T-helper 17 cell (primary cell): ENCODE measurements around the gene CTNNA2. TPM values are rescaled to one million over a fixed set of nuclear protein-coding genes. Genes with fewer than 3 reads are reported as not detected.

Source experiments
- ATAC-seq: fragments of 150-1000 bp; cut with Tn5 transposase; 2 replicates; pipeline ENCODE4 v1.10.0; 2021; ENCODE audit warnings: mild to moderate bottlenecking, moderate library complexity
- DNase-seq, 3 donors: peaks; one replicate each; pipeline versions ENCODE4 v3.0.0 to v3.0.0-alpha.2; 2020 to 2021
- H3K9me3 ChIP-seq: one replicate; pipeline ENCODE4 v1.7.0; 2013; ENCODE audit warnings: low read length, mild to moderate bottlenecking; ENCODE audit not compliant: control insufficient read depth, poor library complexity, severe bottlenecking
- H3K27ac Mint-ChIP-seq: one replicate; pipeline ENCODE4 v1.8.0; 2022; ENCODE audit warnings: mild to moderate bottlenecking, moderate library complexity, mixed read lengths
- H3K27me3 Mint-ChIP-seq: one replicate; pipeline ENCODE4 v1.8.0; 2022; ENCODE audit warnings: mixed read lengths
- H3K36me3 Mint-ChIP-seq: one replicate; pipeline ENCODE4 v1.8.0; 2022; ENCODE audit warnings: low read depth, mixed read lengths
- H3K4me1 Mint-ChIP-seq: one replicate; pipeline ENCODE4 v1.8.0; 2022; ENCODE audit warnings: mild to moderate bottlenecking, mixed read lengths
- H3K4me3 Mint-ChIP-seq: one replicate; pipeline ENCODE4 v1.8.0; 2022; ENCODE audit warnings: mild to moderate bottlenecking, moderate library complexity, mixed read lengths
- total RNA-seq, 4 donors: library from RNA in 2 of 4; stranded (reverse) in 2 of 4; gene quantifications; one replicate each; pipeline ENCODE4 v1.2.3 and lab custom pipeline; 2022 to 2026

The CTNNA2 gene
- total RNA-seq, 2 donors from 2014 or later = not detected

- H3K9me3 ChIP-seq = no peaks in the 10 kb centered on the region
- no peak for DNase-seq
- no peak for ATAC-seq
- H3K4me1 Mint-ChIP-seq = no peaks in the 10 kb centered on the region
- H3K27ac Mint-ChIP-seq = no peak overlapping the region
- H3K36me3 Mint-ChIP-seq = no peaks in the 10 kb centered on the region
- H3K27me3 Mint-ChIP-seq = no peaks in the 10 kb centered on the region
- no peak overlapping the region for H3K4me3 Mint-ChIP-seq
Measured at GRCh38 chr2:79872656-79873055, 359.8 kb downstream of the CTNNA2 start.

- no peaks in the 10 kb centered on the region for H3K27me3 Mint-ChIP-seq
- H3K4me3 Mint-ChIP-seq = no peak overlapping the region
- no peaks in the 10 kb centered on the region for H3K36me3 Mint-ChIP-seq
- H3K9me3 ChIP-seq = no peaks in the 10 kb centered on the region
- no peak for DNase-seq
- no peaks in the 10 kb centered on the region for H3K4me1 Mint-ChIP-seq
- ATAC-seq = no peak
- H3K27ac Mint-ChIP-seq = no peak overlapping the region
Measured at GRCh38 chr2:79874015-79874414, 361.2 kb downstream of the CTNNA2 start.

DNA sequence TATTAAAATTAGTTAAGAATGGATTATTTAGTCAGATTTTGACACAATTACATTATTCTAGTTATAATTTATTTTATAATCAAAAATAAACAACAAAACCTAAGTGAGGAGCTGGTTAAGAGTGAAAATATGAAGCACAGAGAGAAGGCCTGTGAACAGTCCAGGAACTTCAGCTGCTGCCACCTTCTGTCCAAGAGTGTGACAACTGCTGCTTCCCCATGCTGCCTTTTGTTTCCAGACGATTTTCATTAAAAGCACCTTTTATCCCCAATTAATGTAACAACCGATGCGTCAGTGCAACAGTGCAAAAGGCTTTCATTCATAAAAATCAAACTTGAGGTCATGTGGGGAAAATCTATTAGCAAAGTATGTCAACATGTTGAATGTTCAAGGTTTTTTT, 363.6 kb downstream of the CTNNA2 start:
- H3K27me3 Mint-ChIP-seq = no peaks in the 10 kb centered on the region
- DNase-seq = no peak
- no peak overlapping the region for H3K27ac Mint-ChIP-seq
- H3K36me3 Mint-ChIP-seq = no peaks in the 10 kb centered on the region
- no peaks in the 10 kb centered on the region for H3K9me3 ChIP-seq
- H3K4me1 Mint-ChIP-seq = no peaks in the 10 kb centered on the region
- no peak for ATAC-seq
- H3K4me3 Mint-ChIP-seq = no peak overlapping the region

- ATAC-seq (no peak), DNase-seq (no peak)
Measured at GRCh38 chr2:79882548-79882947, 369.7 kb downstream of the CTNNA2 start.

GRCh38 chr2:79887747-79888374, 375.0 kb downstream of the CTNNA2 start:
- H3K4me1 Mint-ChIP-seq = no peaks in the 10 kb centered on the region
- no peak overlapping the region for H3K27ac Mint-ChIP-seq
- H3K27me3 Mint-ChIP-seq = peaks cover 5% of the 10 kb centered on the region
- no peaks in the 10 kb centered on the region for H3K9me3 ChIP-seq
- H3K36me3 Mint-ChIP-seq = no peaks in the 10 kb centered on the region
- no peak overlapping the region for H3K4me3 Mint-ChIP-seq
- DNase-seq (no peak), ATAC-seq (no peak)

More at GRCh38 chr2:79882548-79882947, 369.7 kb downstream of the CTNNA2 start:
- H3K9me3 ChIP-seq = no peaks in the 10 kb centered on the region
- no peaks in the 10 kb centered on the region for H3K27me3 Mint-ChIP-seq
- no peak overlapping the region for H3K4me3 Mint-ChIP-seq
- no peak overlapping the region for H3K27ac Mint-ChIP-seq
- H3K36me3 Mint-ChIP-seq = no peaks in the 10 kb centered on the region
- no peaks in the 10 kb centered on the region for H3K4me1 Mint-ChIP-seq

DNA sequence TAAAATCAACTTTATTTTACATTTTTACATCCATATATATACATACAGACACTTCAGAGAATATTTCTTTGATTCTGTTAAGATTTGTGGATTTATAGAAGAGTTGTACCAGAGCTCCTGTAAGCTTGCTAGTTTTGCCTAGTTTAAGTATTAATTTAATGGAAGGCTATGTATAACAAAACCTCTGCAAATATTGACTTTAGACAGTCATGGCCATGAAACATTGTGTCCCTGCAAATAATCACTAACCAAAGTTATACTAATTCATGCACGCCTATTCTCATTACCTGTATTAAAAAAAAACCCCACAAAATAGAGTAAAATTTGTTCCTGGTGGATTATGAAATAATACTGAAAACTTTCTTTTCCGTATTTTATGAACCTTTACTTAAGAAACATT, 379.3 kb downstream of the CTNNA2 start:
- no peak overlapping the region for H3K27ac Mint-ChIP-seq

DNA sequence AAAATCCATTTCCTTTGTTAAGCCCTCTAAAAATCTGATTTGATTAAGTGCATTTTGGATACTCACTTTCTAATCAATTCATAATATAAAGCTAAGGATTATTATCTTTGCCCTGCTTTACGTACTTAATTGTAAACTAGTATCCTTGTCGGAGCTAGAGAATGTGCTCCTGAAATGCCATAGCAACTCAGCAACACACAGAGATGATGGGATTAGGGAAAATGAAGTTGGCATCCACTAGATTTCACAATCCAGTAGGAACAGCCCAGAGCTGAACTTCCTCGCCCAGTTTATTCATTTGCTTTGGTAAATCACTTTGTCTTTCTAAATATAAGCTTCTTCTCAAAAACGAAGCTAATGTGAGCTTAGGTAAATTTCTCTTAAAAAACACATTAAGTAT, 386.3 kb downstream of the CTNNA2 start:
- no peak overlapping the region for H3K4me3 Mint-ChIP-seq
- H3K36me3 Mint-ChIP-seq = no peaks in the 10 kb centered on the region
- DNase-seq (no peak), ATAC-seq (no peak)
- H3K27ac Mint-ChIP-seq = no peak overlapping the region
- H3K27me3 Mint-ChIP-seq = no peaks in the 10 kb centered on the region
- no peaks in the 10 kb centered on the region for H3K4me1 Mint-ChIP-seq
- H3K9me3 ChIP-seq = no peaks in the 10 kb centered on the region

More for the DNA sequence above, 379.3 kb downstream of the CTNNA2 start:
- ATAC-seq = no peak
- Mint-ChIP-seq H3K4me1 (no peaks in the 10 kb centered on the region), H3K36me3 (no peaks in the 10 kb centered on the region), H3K27me3 (peaks cover 5% of the 10 kb centered on the region), H3K4me3 (no peak overlapping the region)
- H3K9me3 ChIP-seq = no peaks in the 10 kb centered on the region
- DNase-seq = no peak

DNA sequence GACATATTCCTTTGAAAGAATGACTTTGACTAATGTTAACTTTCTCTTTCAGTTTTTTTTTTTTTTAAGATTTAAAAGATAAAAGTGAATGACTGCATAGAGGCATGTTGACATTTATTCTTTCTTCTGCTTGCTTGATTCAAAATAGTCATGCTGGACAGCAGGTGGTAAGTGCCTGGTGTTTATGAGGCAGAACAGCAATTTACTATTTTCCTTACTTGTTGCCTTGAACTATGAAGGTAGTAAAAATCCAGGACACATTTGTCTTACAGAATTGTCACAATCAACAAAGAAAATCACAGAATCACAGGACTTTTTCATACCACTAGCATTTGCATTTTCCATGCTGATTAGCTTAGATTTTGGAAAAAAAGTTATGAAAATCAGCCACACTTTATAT, 388.3 kb downstream of the CTNNA2 start:
- H3K27ac Mint-ChIP-seq = no peak overlapping the region
- H3K4me1 Mint-ChIP-seq = no peaks in the 10 kb centered on the region
- H3K36me3 Mint-ChIP-seq = no peaks in the 10 kb centered on the region
- H3K27me3 Mint-ChIP-seq = no peaks in the 10 kb centered on the region
- DNase-seq (no peak), ATAC-seq (no peak)
- H3K4me3 Mint-ChIP-seq = no peak overlapping the region
- H3K9me3 ChIP-seq = no peaks in the 10 kb centered on the region

DNA sequence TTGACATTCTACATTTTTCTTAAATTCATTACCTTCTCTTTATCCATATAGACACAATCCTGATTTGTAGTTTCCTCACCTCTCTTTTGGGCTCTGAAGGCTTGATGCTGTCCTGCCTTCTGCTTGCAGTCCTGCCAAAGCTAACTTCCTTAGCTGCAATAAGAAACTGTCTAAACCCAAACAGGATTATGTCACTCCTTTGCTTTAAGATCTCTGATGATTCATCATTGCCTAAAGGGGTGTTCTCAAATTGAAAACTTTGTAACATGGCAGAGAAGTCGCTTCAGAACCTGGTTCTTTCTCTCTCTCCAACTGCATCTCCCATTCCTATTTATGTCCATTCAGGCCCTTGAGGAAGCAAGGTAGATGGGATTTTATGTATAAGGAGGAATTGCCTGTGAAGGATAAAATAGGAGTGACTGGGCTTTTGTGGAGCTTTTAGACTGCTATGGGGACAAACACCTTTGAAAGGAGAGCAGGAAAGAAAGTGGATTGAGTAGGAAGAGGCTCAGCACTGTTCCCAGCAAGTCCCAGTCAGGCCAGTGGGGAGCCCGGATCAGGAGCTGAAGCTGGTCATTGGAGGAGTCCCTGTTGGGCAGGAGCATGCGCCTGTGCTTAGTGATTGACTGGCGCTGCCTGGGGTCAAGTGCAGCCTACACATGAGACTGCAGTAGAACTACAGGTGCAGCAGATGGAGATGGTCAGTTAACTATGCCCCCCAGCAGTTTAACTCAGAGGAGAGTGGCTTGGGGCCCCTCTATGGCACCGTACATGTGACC, 390.6 kb downstream of the CTNNA2 start:
- DNase-seq (no peak), ATAC-seq (no peak)
- H3K9me3 ChIP-seq = no peaks in the 10 kb centered on the region
- Mint-ChIP-seq H3K4me3 (no peak overlapping the region), H3K27ac (no peak overlapping the region), H3K36me3 (no peaks in the 10 kb centered on the region), H3K27me3 (no peaks in the 10 kb centered on the region), H3K4me1 (no peaks in the 10 kb centered on the region)

DNA sequence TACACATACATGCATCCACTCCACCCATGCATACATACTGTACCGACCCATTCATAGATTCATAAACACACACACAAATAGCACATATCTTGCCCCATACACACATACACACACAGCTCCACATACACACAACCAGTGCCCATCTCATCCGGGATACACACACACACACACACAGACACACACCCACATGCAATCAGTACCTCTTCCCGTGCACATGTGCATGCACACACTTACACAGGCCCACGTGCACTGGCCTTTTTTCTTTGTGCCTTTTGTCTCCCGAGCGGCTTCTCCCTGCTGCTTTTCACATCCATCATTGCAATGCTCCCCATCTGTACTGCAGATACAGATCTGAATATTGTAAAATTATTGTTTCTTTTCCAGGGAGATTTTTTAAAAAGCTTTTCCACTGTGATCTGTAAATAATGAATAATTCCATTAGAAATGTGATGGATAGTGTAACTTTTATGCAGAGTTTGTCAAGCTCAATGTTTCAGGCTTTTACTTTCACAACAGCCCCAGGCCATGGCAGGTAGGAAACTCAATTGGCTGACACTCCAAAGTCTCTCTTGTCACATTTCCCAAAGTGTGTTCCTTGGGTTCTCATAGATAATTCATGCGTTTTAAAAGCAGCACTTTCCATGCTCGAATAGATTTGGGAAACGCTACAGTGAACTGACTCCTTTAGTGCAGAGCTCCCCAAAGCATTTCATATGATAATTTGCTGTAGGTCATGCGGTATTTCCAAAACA, 393.5 kb downstream of the CTNNA2 start:
- H3K4me3 Mint-ChIP-seq = no peak overlapping the region
- no peak overlapping the region for H3K27ac Mint-ChIP-seq
- no peaks in the 10 kb centered on the region for H3K9me3 ChIP-seq
- no peaks in the 10 kb centered on the region for H3K36me3 Mint-ChIP-seq
- no peak for DNase-seq
- no peaks in the 10 kb centered on the region for H3K4me1 Mint-ChIP-seq
- H3K27me3 Mint-ChIP-seq = peaks cover 4% of the 10 kb centered on the region
- no peak for ATAC-seq

- Mint-ChIP-seq H3K4me3 (no peak overlapping the region), H3K27ac (no peak overlapping the region), H3K27me3 (peaks cover 4% of the 10 kb centered on the region), H3K4me1 (no peaks in the 10 kb centered on the region), H3K36me3 (no peaks in the 10 kb centered on the region)
- no peaks in the 10 kb centered on the region for H3K9me3 ChIP-seq
- DNase-seq = no peak
- no peak for ATAC-seq
Measured at GRCh38 chr2:79909521-79909920, 396.7 kb downstream of the CTNNA2 start.

- Mint-ChIP-seq H3K36me3 (no peaks in the 10 kb centered on the region), H3K27me3 (peaks cover 4% of the 10 kb centered on the region)
Measured at GRCh38 chr2:79910643-79911042, 397.8 kb downstream of the CTNNA2 start.

DNA sequence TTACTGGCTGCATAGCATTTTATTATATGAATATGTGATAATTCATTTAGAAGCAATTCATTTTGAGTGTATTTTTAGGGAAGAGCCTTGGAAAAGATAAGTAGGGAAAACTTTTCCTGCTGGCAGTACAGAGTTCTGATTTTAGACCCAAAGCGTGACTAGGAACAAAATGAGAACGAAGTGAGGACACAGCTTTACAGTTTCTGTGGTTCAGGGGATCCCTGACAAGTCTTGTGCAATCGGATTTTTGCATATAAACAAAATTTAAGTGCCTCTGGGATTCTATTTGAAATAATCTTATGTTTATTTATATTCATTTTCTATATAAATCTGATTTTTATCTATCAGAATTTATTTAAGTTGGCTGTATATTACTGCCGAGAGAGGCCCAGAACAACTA, 402.6 kb downstream of the CTNNA2 start:
- Mint-ChIP-seq H3K27me3 (no peaks in the 10 kb centered on the region), H3K36me3 (no peaks in the 10 kb centered on the region)

More at GRCh38 chr2:79910643-79911042, 397.8 kb downstream of the CTNNA2 start:
- no peak for DNase-seq
- no peak overlapping the region for H3K27ac Mint-ChIP-seq
- no peaks in the 10 kb centered on the region for H3K9me3 ChIP-seq
- no peaks in the 10 kb centered on the region for H3K4me1 Mint-ChIP-seq
- no peak for ATAC-seq
- H3K4me3 Mint-ChIP-seq = no peak overlapping the region

More for the DNA sequence above, 402.6 kb downstream of the CTNNA2 start:
- H3K9me3 ChIP-seq = no peaks in the 10 kb centered on the region
- Mint-ChIP-seq H3K4me1 (no peaks in the 10 kb centered on the region), H3K27ac (no peak overlapping the region), H3K4me3 (no peak overlapping the region)
- DNase-seq (no peak), ATAC-seq (no peak)
